ENCODE measurements around the gene LUZP1.

LUZP1 gene

DNA sequence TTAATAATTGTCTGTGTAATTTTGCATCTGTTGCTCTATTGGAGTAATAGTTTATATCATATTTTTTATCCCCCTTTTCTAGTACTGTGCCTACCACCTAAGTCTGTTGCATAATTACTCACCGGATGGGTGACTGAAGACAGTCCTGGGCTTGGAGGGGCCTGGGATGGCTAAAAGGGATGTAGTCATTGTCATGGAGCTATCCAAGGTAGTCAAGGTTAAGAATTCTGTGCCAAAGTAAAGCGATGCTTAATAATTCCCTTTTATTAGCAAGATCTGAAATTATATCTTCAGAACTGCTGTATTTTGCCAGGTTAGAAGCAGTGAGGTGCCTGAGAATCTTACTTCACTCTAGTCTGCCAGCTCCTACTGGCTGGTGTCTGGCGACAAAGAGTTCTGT lies 87.8 kb downstream of the LUZP1 start:
- no peak for DNase-seq

DNA sequence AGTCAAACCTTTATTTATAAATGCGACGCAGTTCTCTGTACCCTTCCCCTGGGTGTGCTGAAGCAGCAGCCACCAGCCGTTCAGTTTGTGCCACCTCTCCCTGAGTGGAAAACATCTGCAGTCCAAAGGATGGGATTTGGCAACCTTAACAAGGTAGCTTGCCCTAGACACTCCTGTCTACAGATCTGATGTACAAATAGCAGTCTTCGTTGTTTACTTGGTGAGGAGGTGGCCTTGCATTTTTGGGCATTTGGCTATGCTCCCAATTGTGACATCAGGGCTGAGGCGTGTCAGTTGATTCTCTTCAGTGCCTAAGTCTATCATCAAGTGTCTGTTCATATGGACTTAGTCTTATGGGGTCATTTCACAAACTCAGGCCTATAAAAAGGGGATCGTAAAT lies 89.6 kb downstream of the LUZP1 start:
- DNase-seq = no peak

DNA sequence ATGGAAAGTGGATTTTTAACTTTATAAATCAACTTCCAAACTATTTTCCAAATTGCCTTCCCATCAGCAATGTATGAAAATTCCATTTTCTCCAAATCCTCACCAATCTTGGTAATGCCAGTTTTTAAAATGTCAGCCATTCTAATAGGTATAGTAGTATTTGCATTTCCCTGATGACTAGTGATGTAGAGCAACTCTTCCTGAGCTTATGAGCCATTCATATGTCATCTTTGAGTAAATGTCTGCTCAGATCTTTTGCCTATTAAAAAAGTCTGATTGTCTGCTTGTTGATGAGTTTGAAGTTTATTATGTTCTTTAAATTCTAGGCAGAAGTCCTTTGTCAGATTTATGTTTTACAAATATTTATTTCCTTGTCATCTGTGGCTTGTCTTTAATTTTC lies 94.6 kb downstream of the LUZP1 start:
- no peak for DNase-seq

DNA sequence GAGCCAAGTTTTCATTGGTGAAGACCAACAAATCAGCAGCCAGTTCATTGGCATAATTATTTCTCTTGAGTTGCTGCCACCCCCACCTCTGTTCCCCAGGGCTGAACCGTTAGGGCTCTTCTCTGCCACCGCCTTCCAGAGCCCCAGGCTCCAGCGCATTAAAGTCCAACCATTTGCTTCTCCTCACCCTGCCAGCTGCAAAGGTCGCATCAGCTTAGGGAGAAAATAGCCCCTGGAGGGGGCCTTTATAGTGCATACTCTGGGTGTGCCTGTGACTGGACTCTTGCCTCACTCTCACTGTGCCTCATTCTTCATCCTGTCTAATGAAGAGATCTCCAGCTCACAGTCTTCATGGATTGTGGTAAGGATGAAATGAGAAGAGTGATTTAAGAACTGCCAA lies 99.0 kb downstream of the LUZP1 start:
- DNase-seq = no peak

DNA sequence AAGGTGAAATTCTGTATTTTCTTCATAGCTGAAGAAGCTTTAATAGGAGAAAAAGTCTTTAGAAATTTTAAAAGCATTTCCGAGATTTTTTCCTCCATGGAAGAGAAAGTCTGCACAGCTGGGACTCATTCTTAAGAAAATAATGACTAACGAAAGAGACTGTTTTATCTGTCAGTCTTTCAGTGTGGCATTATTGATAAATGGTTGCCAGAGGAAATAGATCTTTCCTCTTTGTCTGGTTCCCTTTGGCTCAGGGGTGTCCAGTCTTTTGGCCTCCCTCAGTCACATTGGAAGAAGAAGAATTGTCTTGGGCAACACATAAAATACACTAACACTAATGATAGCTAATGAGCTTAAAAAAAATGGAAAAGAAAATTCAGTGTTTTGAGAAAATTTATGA lies 99.5 kb downstream of the LUZP1 start:
- no peak for DNase-seq

DNA sequence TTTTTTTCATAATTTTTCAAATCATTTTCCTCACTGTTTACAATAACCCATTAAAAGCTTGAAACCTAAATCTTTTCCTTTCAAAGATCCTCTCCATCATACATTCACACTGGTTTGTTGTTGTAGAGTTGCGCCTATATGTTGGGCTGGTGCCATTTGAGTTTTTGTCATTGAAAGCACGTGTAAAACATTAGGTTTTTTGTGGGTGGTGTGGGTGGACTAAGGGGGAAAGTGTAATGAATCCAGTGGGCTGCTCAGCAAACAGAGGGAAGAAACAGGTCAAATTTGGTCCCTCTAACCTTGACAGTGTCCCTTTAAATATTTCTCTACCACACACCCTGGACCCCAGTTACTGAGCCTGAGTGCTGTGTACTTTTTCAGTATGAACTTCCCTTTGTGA lies 102.6 kb downstream of the LUZP1 start:
- no peak for DNase-seq

DNA sequence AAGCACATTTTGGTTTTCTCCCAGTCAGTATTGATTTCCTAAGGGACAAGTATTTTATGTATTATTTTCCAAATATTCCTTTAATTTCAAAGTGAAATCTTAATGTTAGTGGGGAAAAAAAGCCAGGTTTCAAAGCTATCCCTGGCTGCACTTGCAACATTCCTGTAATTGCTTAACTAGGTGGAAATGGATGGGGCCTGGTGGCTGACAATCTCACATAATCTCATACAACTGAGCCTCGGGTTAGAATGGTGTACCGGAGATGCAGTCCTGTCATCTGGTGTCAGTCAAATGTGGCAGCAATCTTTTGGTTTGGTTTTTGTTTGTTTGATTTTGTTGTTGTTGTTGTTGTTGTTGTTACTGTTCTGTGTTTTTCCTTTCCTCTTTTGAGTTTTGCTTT lies 103.3 kb downstream of the LUZP1 start:
- no peak for DNase-seq

DNA sequence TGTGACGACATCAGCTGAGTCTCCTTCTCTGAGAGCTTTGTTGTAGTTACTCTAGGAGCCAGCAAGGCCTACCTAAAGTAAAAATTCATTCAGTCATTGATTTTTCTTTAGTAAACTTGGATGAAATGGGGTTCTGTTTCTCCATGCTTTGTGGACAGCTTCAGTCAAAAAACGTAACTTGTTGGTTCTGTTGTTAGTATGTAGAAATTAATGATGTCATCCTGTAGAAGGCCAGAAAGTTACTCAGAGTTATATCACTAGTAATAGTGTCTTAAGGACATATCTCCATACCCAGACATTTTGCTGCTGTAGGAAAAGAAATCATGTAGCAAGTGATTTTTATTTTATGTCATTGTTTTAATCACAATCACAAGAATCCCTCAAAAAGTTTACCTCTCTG lies 106.4 kb downstream of the LUZP1 start:
- no peak for DNase-seq

DNA sequence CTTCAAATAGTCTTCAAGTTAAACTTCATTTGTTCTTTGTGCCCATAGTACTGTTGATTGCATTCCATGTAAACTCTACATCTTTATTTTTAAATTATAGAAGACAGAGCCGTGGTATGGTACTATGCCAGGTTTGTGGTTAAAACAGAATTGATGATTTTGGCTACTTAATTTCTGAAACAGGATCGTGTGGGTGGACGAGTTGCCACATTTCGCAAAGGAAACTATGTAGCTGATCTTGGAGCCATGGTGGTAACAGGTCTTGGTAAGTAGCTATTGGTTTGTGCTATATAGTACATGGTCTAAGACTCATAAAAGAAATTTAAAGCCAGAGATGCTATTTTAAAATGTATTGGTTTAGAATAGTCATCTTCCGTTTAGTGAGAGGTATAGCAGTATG lies 111.4 kb downstream of the LUZP1 start:
- DNase-seq = no peak

DNA sequence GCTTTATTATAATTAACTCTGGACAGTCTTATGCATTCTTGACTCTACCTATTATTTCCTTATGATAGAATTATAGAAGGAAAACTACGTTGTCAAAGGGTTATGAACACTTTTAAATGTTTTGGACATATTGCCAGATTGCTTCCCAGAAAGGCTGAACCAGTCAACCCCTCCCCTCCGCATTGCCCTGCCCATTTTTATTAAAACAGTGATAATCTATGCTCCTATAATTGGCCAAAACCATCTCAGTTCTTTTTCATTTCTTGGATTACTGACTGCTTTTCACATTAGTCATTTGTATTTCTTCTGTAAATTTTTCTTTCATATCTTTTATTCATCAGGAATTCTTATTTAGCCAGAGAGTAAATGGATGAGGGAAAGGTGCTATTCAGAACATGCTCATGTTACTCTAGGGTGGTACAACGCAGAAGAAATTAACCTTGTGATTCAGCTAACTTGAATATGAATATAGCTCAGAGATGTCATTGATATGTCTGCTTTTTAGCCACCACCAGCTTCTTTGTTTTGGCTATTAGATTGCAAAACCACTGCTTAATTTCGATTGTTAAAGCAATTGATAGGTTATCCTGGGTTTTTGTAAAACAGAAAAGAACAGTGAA lies 117.3 kb downstream of the LUZP1 start:
- DNase-seq = no peak

DNA sequence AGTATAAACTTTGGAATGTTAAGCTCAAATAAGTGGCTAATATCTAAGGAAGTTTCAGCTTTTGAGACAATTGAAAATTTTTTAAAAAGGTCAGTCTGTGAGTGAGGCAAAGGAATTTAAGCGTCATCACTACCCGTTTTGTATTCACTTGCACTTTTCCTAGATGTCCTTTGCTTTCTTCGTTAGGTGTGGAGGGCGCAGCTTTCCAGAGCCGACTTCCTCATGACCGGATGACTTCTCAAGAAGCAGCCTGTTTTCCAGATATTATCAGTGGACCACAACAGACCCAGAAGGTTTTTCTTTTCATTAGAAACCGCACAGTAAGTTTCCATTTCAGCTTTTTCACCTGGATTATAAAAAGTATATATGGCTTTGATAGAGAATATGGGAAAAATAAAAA lies 118.5 kb downstream of the LUZP1 start:
- no peak for DNase-seq

DNA sequence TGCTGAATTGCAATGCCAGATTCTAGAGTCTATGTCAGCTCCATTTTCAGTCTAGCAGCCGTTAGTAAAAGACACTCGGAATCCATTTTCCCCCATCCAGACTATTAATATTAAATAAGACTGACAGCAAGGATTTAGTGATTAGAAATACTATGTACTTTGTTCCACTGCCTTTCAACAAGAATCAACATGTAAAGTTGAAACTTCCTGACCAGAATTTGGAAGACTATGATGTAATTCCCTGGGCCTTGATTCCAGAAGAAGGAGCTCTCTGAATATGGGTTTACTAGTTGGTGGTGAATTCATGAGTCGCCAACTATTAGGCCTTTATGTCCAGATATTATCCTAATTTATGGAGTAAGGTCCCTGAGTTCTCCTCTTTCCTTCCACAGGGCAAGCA lies 124.6 kb downstream of the LUZP1 start:
- no peak for DNase-seq

DNA sequence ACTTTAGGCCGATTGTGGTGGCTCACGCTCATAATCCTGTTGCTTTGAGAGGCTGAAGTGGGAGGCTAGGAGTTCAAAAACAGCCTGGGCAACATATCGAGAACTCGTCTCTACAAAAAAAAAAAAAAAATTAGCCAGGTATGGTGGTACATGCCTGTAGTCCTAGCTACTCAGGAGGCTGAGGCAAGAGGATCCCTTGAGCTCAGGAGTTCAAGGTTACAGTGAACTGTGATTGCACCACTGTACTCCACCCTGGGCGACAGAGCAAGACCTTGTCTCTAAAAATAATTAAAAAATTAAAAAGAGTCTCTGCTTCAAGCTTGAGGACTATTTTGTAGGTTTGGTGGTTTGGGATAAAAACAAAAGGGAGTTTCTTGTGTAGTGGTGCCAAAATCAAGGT lies 128.1 kb downstream of the LUZP1 start:
- no peak for DNase-seq

DNA sequence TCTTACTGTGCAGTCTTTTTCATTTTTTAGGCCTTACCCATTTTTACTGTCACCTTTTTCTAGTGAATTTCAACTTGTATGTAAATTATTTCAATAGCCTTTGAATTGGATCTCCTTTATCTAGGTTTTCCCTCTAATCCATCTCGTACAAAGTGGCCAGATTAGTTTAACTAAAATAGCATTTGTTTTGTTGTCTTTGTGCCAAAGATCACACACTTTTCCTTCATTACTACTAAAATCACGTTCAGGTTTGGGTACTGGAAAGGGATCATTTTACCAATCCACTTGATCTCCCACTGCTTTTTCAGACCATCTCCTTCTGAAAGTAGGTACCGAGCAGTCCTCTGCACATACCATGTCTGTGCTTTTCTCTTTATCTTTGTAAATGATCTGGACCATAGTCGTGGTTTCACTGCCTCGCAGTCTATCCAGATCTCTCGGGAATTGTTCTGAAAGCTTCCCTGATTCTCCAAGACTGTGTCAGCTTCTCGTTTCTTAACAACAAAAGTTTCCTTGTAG lies 129.3 kb downstream of the LUZP1 start:
- DNase-seq = no peak

DNA sequence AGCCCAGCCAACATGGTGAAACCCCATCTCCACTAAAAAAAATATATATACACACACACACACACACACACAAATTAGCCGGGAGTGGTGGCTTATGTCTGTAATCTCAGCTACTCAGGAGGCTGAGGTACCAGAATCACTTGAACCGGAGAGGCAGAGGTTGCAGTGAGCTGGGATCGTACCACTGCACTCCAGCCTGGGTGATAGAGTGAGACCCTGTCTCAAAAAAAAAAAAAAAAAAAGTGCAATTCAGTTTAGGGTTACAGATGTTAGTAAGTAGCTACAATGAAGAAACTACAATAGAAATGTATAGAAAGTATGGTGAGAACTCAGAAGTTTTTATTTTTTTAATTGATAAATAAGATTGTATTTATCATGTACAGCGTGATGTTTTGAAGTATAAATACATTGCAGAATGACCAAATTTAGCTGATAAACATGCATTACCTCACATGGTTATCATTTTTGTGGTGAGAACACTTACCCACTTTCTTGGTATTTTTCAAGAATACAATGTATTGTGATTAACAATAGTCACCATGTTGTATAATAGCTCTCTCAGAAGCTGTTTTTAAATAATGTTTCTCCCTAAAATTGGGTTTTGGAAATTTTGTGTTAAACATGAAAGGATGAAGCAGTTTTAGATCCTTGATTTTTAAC lies 131.4 kb downstream of the LUZP1 start:
- no peak for DNase-seq

DNA sequence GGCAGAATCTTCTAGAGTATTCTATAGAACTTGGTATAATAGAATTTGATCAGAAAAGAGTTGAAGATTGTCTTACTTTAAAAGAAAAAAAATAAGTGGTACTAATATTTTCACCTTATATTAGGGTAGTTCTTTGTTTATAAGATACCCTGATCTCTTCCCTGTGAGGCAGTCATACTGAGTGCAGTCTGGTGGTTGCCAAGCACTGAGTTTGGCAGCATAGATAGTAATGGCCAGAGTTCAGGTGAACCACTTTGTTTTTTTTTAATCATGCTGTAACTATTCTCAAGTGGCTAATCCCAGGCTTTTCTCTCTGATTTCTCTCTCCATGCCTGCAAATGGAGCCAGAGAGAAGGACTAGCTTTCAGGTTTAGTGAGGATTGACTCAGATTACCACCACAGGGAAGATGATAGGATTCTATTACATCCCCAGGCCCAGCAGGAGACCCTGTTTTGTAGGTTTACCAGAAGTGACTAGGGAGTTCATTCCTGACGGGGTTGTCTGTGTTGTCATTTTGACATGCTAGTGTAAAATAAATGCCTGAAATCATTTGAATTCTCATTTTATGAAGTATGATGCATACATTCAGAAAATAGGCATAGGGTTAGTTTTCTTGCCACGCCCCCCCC lies 132.7 kb downstream of the LUZP1 start:
- peak; percentile 82 for DNase-seq
